ENCODE data around the gene ADIPOR2.

The ADIPOR2 gene

DNA sequence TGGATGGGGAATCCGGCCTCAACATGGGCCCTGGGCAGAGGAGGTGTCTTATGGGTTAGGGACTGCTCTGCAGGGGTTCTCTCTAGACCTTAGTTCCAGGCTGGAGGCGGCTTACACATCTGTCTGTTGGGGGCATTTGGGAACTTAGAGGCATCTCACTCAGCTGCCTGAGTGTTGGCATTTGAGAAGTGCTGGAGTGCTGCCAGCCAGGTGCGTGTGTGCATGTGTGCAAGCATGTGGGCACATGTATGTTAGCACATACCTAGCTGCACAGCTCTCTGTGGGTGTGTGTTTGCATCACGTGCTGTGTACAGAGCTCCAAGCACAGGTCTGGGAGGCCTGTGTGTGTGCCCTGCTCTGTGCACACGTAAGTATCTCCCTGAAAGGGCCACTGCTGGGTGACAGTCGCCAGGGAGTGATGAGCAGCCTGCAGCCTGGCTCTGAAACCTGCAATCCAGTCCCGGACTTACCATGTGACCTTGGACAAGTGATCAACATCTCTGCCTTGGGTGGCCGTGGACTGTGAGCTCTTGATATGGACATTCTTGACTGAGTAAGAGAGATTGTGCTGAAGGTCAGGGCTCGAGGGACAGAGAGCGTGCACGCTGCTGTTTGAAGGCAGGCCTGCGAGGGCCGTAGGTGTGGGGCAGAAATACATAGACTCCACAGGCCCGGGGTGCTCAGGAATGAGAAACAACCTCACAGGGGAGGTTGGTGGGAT is 134.7 kb downstream of the ADIPOR2 start:
- no peak for TF ChIP-seq EZH2 (IDR thresholded peaks at IDR 0.05; ENCODE audit: borderline replicate concordance, low read depth, low read length, severe bottlenecking)
- TF ChIP-seq, protein P1, sequence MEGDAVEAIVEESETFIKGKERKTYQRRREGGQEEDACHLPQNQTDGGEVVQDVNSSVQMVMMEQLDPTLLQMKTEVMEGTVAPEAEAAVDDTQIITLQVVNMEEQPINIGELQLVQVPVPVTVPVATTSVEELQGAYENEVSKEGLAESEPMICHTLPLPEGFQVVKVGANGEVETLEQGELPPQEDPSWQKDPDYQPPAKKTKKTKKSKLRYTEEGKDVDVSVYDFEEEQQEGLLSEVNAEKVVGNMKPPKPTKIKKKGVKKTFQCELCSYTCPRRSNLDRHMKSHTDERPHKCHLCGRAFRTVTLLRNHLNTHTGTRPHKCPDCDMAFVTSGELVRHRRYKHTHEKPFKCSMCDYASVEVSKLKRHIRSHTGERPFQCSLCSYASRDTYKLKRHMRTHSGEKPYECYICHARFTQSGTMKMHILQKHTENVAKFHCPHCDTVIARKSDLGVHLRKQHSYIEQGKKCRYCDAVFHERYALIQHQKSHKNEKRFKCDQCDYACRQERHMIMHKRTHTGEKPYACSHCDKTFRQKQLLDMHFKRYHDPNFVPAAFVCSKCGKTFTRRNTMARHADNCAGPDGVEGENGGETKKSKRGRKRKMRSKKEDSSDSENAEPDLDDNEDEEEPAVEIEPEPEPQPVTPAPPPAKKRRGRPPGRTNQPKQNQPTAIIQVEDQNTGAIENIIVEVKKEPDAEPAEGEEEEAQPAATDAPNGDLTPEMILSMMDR (IDR thresholded peaks at IDR 0.05; ENCODE audit: borderline replicate concordance, extremely low read depth, low read length, poor library complexity, severe bottlenecking): no peak
- H3K79me2 ChIP-seq (ENCODE audit: insufficient read depth, low read length): no peaks in the 10 kb centered on the region
- H3K4me3 ChIP-seq (ENCODE audit: low read depth in 1 of 2, low read length in 2 of 2): no peak overlapping the region
- H3K9me3 ChIP-seq (ENCODE audit: insufficient read depth, low read length, severe bottlenecking): no peaks in the 10 kb centered on the region
- H3K9ac ChIP-seq (ENCODE audit: low read depth, low read length): no peak overlapping the region
- H3K27me3 ChIP-seq (ENCODE audit: insufficient read depth, low read length, poor library complexity): peaks cover 29% of the 10 kb centered on the region
- no peak overlapping the region for H3K4me2 ChIP-seq (ENCODE audit: insufficient read depth, low read length)
- H2AFZ ChIP-seq (ENCODE audit: low read depth, low read length): no peak overlapping the region
- H3K36me3 ChIP-seq (ENCODE audit: insufficient read depth, low read length): no peaks in the 10 kb centered on the region
- no peak overlapping the region for H3K27ac ChIP-seq (ENCODE audit: low read length)
- DNase-seq (no peak), ATAC-seq (ENCODE audit: insufficient read depth, low read depth) (no peak)
- no peaks in the 10 kb centered on the region for H3K4me1 ChIP-seq (ENCODE audit: insufficient read depth, low read length)
- H4K20me1 ChIP-seq (ENCODE audit: insufficient read depth, low read length): peaks cover 8% of the 10 kb centered on the region

DNA sequence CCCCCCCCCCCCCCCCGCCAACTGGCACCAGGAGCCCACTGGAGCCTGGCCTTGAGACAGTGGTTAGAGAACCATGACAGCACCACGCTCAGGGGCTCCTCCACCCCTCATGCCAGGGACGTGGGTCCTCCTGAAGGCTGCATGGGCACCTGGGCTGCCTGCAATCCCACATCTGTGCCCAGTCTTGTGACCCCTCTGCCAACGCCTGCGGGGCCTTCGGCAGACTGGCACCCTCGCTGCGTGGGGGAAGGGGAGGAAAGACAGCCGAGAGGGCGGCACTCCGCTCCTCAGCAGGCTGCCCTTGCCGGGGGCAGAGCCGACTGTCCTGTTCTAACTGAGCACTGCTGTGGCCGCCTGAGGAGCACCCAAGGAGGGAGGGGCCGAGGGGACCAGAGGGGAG is 135.5 kb downstream of the ADIPOR2 start:
- Histone ChIP-seq H3K4me2 (ENCODE audit: insufficient read depth, low read length) (no peak overlapping the region), H3K27me3 (ENCODE audit: insufficient read depth, low read length, poor library complexity) (peaks cover 20% of the 10 kb centered on the region), H3K9ac (ENCODE audit: low read depth, low read length) (no peak overlapping the region), H3K4me1 (ENCODE audit: insufficient read depth, low read length) (no peaks in the 10 kb centered on the region), H3K27ac (ENCODE audit: low read length) (no peak overlapping the region), H2AFZ (ENCODE audit: low read depth, low read length) (no peak overlapping the region), H3K79me2 (ENCODE audit: insufficient read depth, low read length) (no peaks in the 10 kb centered on the region), H3K9me3 (ENCODE audit: insufficient read depth, low read length, severe bottlenecking) (no peaks in the 10 kb centered on the region), H3K36me3 (ENCODE audit: insufficient read depth, low read length) (no peaks in the 10 kb centered on the region), H3K4me3 (ENCODE audit: low read depth in 1 of 2, low read length in 2 of 2) (no peak overlapping the region), H4K20me1 (ENCODE audit: insufficient read depth, low read length) (peaks cover 3% of the 10 kb centered on the region; the same call in 1 of the 2 replicates)
- ATAC-seq (ENCODE audit: insufficient read depth, low read depth) (no peak), DNase-seq (no peak)
- TF ChIP-seq, protein P1 (IDR thresholded peaks at IDR 0.05; ENCODE audit: borderline replicate concordance, extremely low read depth, low read length, poor library complexity, severe bottlenecking): no peak
- no peak for TF ChIP-seq EZH2 (IDR thresholded peaks at IDR 0.05; ENCODE audit: borderline replicate concordance, low read depth, low read length, severe bottlenecking)

DNA sequence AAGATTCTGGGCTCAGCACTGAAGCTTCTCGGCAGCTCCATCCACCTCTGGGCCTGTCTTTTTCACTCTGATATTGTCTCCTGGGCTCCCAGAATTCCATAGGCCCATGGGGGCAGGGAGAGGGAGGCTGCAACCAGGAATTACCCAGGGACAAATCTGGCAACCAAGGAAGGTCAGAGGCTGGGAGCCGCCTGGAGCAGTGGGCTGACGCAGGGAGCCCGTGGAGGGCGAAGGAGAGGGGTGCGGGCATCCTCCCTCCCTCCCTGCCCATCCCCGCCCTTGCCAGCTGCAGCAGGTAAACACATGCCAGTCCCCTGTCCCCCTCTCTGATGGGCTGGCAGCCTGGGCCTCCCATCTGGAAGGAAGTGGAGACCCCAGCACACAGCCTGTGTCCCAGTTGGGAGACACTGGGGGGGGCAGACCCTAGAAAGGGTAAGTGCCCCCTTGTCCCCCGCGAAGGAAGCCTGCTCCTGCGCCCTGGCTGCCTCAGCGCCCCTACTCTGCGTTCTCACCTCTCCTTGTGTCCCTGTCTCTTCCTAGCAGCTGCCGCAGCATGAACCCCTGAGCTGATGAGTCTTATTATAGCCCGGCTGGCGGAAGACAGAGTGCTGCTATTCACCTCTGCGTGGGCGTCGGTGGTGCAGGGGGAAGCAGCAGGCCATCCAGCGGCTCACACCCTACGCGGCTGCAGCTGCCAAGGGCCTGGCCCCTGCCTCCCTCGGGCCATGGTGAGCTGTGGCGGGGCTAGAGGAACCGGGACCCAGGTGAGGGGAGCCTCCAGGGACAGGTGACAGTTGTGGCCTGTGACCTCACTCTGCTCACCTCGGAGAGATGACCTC is 136.2 kb downstream of the ADIPOR2 start:
- Histone ChIP-seq H3K79me2 (ENCODE audit: insufficient read depth, low read length) (no peaks in the 10 kb centered on the region), H2AFZ (ENCODE audit: low read depth, low read length) (no peak overlapping the region), H3K36me3 (ENCODE audit: insufficient read depth, low read length) (no peaks in the 10 kb centered on the region), H3K27ac (ENCODE audit: low read length) (no peak overlapping the region), H3K9me3 (ENCODE audit: insufficient read depth, low read length, severe bottlenecking) (no peaks in the 10 kb centered on the region), H3K4me2 (ENCODE audit: insufficient read depth, low read length) (no peak overlapping the region), H3K4me3 (ENCODE audit: low read depth in 1 of 2, low read length in 2 of 2) (no peak overlapping the region), H3K27me3 (ENCODE audit: insufficient read depth, low read length, poor library complexity) (peaks cover 13% of the 10 kb centered on the region), H4K20me1 (ENCODE audit: insufficient read depth, low read length) (no peaks in the 10 kb centered on the region), H3K4me1 (ENCODE audit: insufficient read depth, low read length) (no peaks in the 10 kb centered on the region), H3K9ac (ENCODE audit: low read depth, low read length) (no peak overlapping the region)
- no peak for ATAC-seq (ENCODE audit: insufficient read depth, low read depth)
- no peak for DNase-seq
- TF ChIP-seq EZH2 (IDR thresholded peaks at IDR 0.05; ENCODE audit: borderline replicate concordance, low read depth, low read length, severe bottlenecking): no peak
- TF ChIP-seq, protein P1 (IDR thresholded peaks at IDR 0.05; ENCODE audit: borderline replicate concordance, extremely low read depth, low read length, poor library complexity, severe bottlenecking): no peak

All from DND-41 (cell line).